GM10266 (cell line): ENCODE results near the gene TTC13.
"Not testable (repeated sequence)": the region's sequence is repeated elsewhere in the genome, so short reads cannot be mapped to it uniquely, and the experiment has no call there.

Source experiments
- DNase-seq: peaks from one replicate; pipeline ENCODE4 v3.0.0; 2012; ENCODE audit errors: extremely low spot score
- CTCF ChIP-seq: IDR thresholded peaks from 2 replicates; pipeline ENCODE4 v1.5.1; 2012; ENCODE audit warnings: mild to moderate bottlenecking, low read depth; ENCODE audit not compliant: control insufficient read depth, insufficient read depth; ENCODE audit errors: missing control alignments

TTC13 gene

DNA sequence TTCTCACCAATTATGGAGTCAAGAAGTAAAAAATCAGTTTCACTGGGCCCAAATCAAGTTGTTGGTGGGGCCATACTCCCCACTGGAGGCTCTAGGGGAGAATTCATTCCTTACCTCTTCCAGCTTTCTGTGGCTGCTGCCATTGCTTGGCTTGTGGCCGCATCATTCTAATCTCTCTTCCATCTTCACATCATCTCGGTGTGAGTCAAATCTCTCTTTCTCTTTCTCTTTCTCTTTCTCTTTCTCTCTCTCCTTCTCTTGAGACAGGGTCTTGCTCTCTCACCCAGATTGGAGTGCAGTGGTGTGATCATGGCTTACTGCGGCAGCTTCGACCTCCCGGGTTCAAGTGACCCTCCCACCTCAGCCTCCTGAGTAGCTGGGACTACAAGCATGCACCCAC is 33.3 kb upstream of the TTC13 start:
- no peak for DNase-seq
- no peak for TF ChIP-seq CTCF

GRCh38 chr1:231011360-231011759 is 32.7 kb upstream of the TTC13 start:
- TF ChIP-seq CTCF, result no peak
- no peak for DNase-seq

- not testable (repeated sequence) for DNase-seq
Measured at GRCh38 chr1:231007535-231007934, 28.9 kb upstream of the TTC13 start.

DNA sequence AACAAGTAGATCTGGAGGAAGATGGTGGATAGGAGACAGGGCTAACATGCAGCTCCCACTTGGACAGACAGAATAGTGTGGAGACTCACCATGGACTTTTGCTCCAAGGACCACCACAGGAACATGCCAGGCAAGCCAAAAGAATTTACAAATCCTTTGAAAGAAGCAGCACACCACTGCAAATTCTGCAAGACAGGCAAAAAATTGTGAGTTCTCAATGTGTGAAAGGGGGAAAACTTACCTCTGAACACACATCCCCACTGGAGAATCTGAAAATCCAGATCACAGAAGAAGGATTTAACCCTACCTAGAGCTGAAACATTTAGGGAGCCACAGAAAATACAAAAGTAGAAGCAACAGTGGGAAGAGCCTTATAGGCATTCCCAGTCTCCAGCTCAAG is 23.2 kb upstream of the TTC13 start:
- no peak for TF ChIP-seq CTCF
- DNase-seq, result no peak

DNA sequence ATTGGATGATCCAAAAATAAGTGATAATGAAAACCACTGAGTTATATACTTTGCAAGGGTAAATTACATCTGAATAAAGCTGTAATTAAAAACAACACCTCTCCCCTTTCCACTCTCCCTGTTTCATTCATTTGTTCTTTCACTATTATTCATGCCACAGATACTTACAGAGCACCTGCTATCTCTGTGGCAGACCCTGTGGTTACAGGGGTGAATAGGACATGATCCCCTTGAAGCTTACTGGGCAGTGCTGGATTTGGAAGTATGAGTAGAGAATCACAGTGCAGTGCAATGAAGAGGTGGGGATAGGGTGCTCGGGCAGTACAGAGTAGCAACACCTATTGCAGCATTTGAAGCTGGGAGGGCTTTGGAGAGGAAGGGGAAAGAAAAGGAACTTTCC is 22.0 kb upstream of the TTC13 start:
- TF ChIP-seq CTCF, result no peak
- DNase-seq, result no peak

DNA sequence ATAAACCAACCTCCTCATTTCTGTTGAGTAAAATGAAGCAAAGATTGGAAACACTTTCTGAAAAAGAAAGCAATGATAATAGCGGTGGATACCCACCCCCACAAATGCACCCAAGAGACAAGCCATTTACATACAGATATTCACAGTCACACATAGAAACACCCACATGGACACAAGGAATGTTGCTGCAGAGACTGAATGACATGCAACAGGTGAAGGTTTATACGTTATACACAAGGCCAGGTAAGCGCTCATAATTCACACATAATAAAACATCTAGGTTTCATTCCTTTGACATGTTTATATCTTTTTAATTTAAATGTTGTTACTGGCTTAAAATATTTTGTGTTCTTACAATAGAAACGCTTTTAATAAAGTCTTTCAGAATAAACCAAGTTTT is 21.5 kb upstream of the TTC13 start:
- TF ChIP-seq CTCF, result no peak

GRCh38 chr1:230994860-230995259 is 16.2 kb upstream of the TTC13 start:
- DNase-seq, result no peak
- no peak for TF ChIP-seq CTCF

More for the DNA sequence above, 21.5 kb upstream of the TTC13 start:
- no peak for DNase-seq

- no peak for DNase-seq
- no peak for TF ChIP-seq CTCF
Measured at GRCh38 chr1:230992100-230992774, 13.6 kb upstream of the TTC13 start.
